Smooth muscle cell (in vitro differentiated cells): ENCODE data around the gene RNASE13. TPM values are rescaled to one million over a fixed set of nuclear protein-coding genes. Genes with fewer than 3 reads are reported as not detected.

Experiments used
- DNase-seq: peaks from one replicate; lab custom pipeline; 2025; ENCODE audit not compliant: unreplicated experiment; lab: John Stamatoyannopoulos, UW
- H2AFZ ChIP-seq: fragments of 200-600 bp; sonication (generic); 2 replicates; pipeline ENCODE4 v1.6.0; 2016; ENCODE audit warnings: antibody characterized with exemption, low read depth, mild to moderate bottlenecking
- H3F3A ChIP-seq: fragments of 200-600 bp; sonication (generic); 2 replicates; pipeline ENCODE4 v1.6.0; 2017; ENCODE audit warnings: antibody characterized with exemption, low read depth
- H3K27ac ChIP-seq: fragments of 200-600 bp; sonication (generic); 2 replicates; pipeline ENCODE4 v1.5.1; 2016; ENCODE audit warnings: low read depth, mild to moderate bottlenecking
- H3K27me3 ChIP-seq: fragments of 200-600 bp; sonication (generic); 2 replicates; pipeline ENCODE4 v1.6.1; 2016; ENCODE audit warnings: low read depth, mild to moderate bottlenecking
- H3K36me3 ChIP-seq: fragments of 200-600 bp; sonication (generic); 2 replicates; pipeline ENCODE4 v1.5.1; 2016; ENCODE audit warnings: low read depth
- H3K4me1 ChIP-seq: fragments of 200-600 bp; sonication (generic); 2 replicates; pipeline ENCODE4 v1.5.1; 2016; ENCODE audit warnings: low read depth
- H3K4me2 ChIP-seq: fragments of 200-600 bp; sonication (generic); 2 replicates; pipeline ENCODE4 v1.6.0; 2016; ENCODE audit warnings: mild to moderate bottlenecking
- H3K4me3 ChIP-seq: fragments of 200-600 bp; sonication (generic); 2 replicates; pipeline ENCODE4 v1.5.1; 2016; ENCODE audit warnings: mild to moderate bottlenecking
- H3K79me2 ChIP-seq: fragments of 200-600 bp; sonication (generic); 2 replicates; pipeline ENCODE4 v1.6.0; 2016; ENCODE audit warnings: low read depth, mild to moderate bottlenecking
- H3K9ac ChIP-seq: fragments of 200-600 bp; sonication (generic); 2 replicates; pipeline ENCODE4 v1.6.0; 2016; ENCODE audit warnings: low read depth
- H3K9me3 ChIP-seq: fragments of 200-600 bp; sonication (generic); replicated peaks from 2 replicates; pipeline ENCODE4 v1.5.1; 2016; ENCODE audit warnings: low read depth
- H4K20me1 ChIP-seq: fragments of 200-600 bp; sonication (generic); 2 replicates; pipeline ENCODE4 v1.6.0; 2016; ENCODE audit warnings: low read depth
- CTCF ChIP-seq: fragments of 200-600 bp; sonication (generic); IDR thresholded peaks from 2 replicates; pipeline ENCODE4 v1.5.1; 2017; ENCODE audit warnings: borderline replicate concordance, mild to moderate bottlenecking, antibody characterized with exemption; ENCODE audit not compliant: insufficient read depth, poor library complexity, severe bottlenecking
- WGBS: methylation state at CpG from one replicate; pipeline ENCODE4 v1.1.7; 2016; ENCODE audit warnings: low lambda C conversion rate; 5-methylcytosine and 5-hydroxymethylcytosine counted together
- polyA plus RNA-seq: library from polyadenylated mRNA; unstranded; fragments of >200 nt; fragmentation: Nextera tagmentation; extraction: Ambion mirVana; gene quantifications from 2 replicates; pipeline ENCODE4 v1.2.1, GENCODE V29; 2016
- total RNA-seq: library from RNA; depleted of rRNA; stranded (reverse); fragments of >200 nt; gene quantifications from 2 replicates; pipeline ENCODE4 v1.2.3, GENCODE V29; 2014

RNASE13 gene
- total and polyA plus RNA-seq, 2 experiments from 2014 or later = 0.25 TPM; not detected in 1

GRCh38 chr14:21048638-21049037 is 14.0 kb upstream of the RNASE13 start:
- Histone ChIP-seq H2AFZ (no peak overlapping the region), H3K4me3 (no peak overlapping the region), H3K79me2 (no peaks in the 10 kb centered on the region), H3K36me3 (no peaks in the 10 kb centered on the region), H3K27ac (no peak overlapping the region), H3K9me3 (no peaks in the 10 kb centered on the region), H3K9ac (no peak overlapping the region), H3F3A (peaks cover 7% of the 10 kb centered on the region), H4K20me1 (no peaks in the 10 kb centered on the region), H3K4me1 (no peaks in the 10 kb centered on the region), H3K4me2 (no peak overlapping the region), H3K27me3 (no peaks in the 10 kb centered on the region)
- DNase-seq = no peak
- no peak for TF ChIP-seq CTCF
- 90% methylated on average over 2 of the region's 2 CpGs for WGBS

DNA sequence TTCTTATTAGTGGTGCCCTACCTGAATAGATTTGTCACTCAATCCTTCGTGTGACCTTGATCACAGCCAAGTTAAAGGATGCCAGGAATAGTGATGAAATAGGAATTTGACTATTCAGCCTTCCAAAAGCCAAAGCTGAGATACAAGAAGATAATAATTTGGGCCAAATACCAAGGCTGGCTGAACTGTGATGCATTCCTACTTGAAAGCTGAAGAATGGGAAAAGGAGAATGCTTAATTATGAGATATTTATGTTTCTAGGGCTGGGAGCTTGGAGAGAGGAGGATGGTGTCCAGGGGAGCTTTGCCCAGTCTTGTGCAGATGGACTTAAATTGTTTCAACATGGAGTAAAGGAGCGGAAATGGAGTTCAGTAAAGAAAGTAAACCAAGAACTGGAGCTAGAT is 12.8 kb upstream of the RNASE13 start:
- no peak overlapping the region for H3K27ac ChIP-seq
- 89% methylated on average over 2 of the region's 2 CpGs for WGBS
- no peak overlapping the region for H3K4me3 ChIP-seq
- DNase-seq = no peak
- no peaks in the 10 kb centered on the region for H3K4me1 ChIP-seq
- no peak overlapping the region for H3K9ac ChIP-seq
- no peak overlapping the region for H3K4me2 ChIP-seq
- no peaks in the 10 kb centered on the region for H3K36me3 ChIP-seq
- H3K79me2 ChIP-seq = no peaks in the 10 kb centered on the region
- H2AFZ ChIP-seq = no peak overlapping the region
- H3K27me3 ChIP-seq = no peaks in the 10 kb centered on the region
- no peaks in the 10 kb centered on the region for H3K9me3 ChIP-seq
- H3F3A ChIP-seq = peaks cover 7% of the 10 kb centered on the region
- no peak for TF ChIP-seq CTCF
- H4K20me1 ChIP-seq = no peaks in the 10 kb centered on the region

DNA sequence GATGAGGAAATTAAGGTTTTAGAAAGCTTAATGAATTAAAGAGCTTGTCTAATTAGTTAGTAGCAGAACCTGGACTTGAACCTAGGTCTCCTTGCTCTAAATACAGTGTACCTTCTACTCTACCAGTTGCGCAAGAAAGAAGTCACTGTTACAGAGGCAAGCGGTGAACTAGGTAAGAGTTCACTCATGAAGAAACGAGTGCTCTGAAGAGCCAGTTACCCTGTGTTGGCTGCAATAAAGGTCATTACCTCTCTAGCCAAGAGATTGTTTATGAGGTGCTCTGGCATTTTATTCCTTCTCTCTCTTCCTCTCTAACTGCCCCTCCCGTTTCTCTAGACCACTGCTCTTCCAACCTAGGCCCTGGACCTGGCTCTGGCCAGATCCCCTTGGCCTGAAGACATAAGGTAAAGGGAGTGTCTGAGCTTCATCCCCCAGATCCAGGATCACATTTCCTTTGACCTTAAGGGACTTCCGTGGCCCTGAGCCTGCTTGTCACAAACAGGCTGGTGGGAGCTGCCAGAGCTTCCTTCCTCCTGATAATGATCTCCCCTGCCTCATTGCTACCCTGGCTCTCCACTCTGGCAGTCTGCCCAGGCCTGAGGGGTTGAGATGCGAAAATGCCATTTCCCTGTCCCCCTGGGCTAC is 9.5 kb upstream of the RNASE13 start:
- Histone ChIP-seq H3K79me2 (no peaks in the 10 kb centered on the region), H2AFZ (no peak overlapping the region)
- WGBS = 59% methylated on average over 6 of the region's 6 CpGs

More for the DNA sequence above, 9.5 kb upstream of the RNASE13 start:
- no peak overlapping the region for H3K4me2 ChIP-seq
- TF ChIP-seq CTCF = no peak
- H4K20me1 ChIP-seq = no peaks in the 10 kb centered on the region
- no peaks in the 10 kb centered on the region for H3K36me3 ChIP-seq
- no peak overlapping the region for H3K9ac ChIP-seq
- no peak overlapping the region for H3K4me3 ChIP-seq
- no peak overlapping the region for H3K27ac ChIP-seq
- DNase-seq = no peak
- H3F3A ChIP-seq = no peaks in the 10 kb centered on the region
- H3K27me3 ChIP-seq = no peaks in the 10 kb centered on the region
- H3K9me3 ChIP-seq = no peaks in the 10 kb centered on the region
- no peaks in the 10 kb centered on the region for H3K4me1 ChIP-seq
